Cardiac muscle cell (in vitro differentiated cells and primary cell): ENCODE measurements around the gene MED25. TPM values are rescaled to one million over a fixed set of nuclear protein-coding genes. Genes with fewer than 3 reads are reported as not detected.

Experiments used
- DNase-seq, 2 donors: peaks; one replicate each; pipeline versions ENCODE4 v3.0.0 to v3.0.0-alpha.2; 2010 to 2017; ENCODE audit warnings: low read depth in 1 of 2, low spot score in 1 of 2
- H3K27ac ChIP-seq: fragments of 200-600 bp; sonication (generic); 2 replicates; pipeline ENCODE4 v1.5.1; 2016
- H3K27me3 ChIP-seq: fragments of 200-600 bp; sonication (generic); 2 replicates; pipeline ENCODE4 v1.6.0; 2016; ENCODE audit warnings: control low read depth
- H3K36me3 ChIP-seq: fragments of 200-600 bp; sonication (generic); 2 replicates; pipeline ENCODE4 v1.5.1; 2016; ENCODE audit warnings: control low read depth
- H3K4me1 ChIP-seq: fragments of 200-600 bp; sonication (generic); 2 replicates; pipeline ENCODE4 v1.8.1; 2017; ENCODE audit warnings: low read depth, mild to moderate bottlenecking, mixed run types
- H3K4me3 ChIP-seq: fragments of 200-600 bp; sonication (generic); 2 replicates; pipeline ENCODE4 v1.5.1; 2016; ENCODE audit warnings: mild to moderate bottlenecking
- H3K9me3 ChIP-seq: fragments of 200-600 bp; sonication (generic); 2 replicates; pipeline ENCODE4 v1.5.1; 2017; ENCODE audit warnings: low read depth, mild to moderate bottlenecking, control low read depth
- polyA plus RNA-seq: library from polyadenylated mRNA; unstranded; fragments of >200 nt; fragmentation: Nextera tagmentation; extraction: Ambion mirVana; gene quantifications from 2 replicates; pipeline ENCODE4 v1.2.1, GENCODE V29; 2016
- total RNA-seq: library from RNA; depleted of rRNA; stranded (reverse); fragments of >200 nt; gene quantifications from 2 replicates; pipeline ENCODE4 v1.2.3, GENCODE V29; 2016
- TF ChIP-seq, protein P1 (sequence below): IDR thresholded peaks from 2 replicates; pipeline ENCODE4 v1.5.1; 2012; ENCODE audit warnings: low read depth, mild to moderate bottlenecking, low read length

MED25 gene
- total and polyA plus RNA-seq, 2 experiments from 2014 or later, result 69.9 to 83.7 TPM

DNA sequence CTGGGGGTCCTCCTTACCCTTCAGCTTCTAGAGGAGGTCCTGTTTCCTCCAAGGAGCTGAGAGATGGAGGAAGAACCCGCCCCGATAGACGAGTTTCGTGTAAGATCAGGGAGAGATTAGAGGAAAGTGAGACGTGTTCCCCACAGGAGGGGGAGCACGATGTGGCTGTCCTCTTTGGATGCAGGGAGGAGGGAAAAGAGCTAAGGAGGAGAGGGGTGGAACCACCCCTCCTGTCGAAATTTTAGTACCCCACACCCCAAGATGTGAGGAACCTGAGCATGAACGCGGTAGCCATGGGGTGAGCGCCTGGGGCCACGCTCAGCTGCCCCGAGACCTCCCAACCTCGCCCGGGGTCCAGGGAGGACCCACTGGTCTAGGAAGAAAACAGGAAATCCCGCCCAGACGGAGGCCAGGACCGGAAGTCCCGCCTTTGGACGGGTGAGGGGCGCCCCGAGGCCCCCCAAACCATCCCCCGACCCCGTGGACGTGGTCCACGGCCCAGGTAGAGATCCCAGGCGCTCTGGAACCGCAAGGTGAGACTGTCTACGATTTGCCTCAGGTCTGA, 57.9 kb downstream of the MED25 start:
- Histone ChIP-seq H3K4me1 (no peaks in the 10 kb centered on the region), H3K9me3 (no peaks in the 10 kb centered on the region)
- DNase-seq, result peak; percentile 51 to 68

DNA sequence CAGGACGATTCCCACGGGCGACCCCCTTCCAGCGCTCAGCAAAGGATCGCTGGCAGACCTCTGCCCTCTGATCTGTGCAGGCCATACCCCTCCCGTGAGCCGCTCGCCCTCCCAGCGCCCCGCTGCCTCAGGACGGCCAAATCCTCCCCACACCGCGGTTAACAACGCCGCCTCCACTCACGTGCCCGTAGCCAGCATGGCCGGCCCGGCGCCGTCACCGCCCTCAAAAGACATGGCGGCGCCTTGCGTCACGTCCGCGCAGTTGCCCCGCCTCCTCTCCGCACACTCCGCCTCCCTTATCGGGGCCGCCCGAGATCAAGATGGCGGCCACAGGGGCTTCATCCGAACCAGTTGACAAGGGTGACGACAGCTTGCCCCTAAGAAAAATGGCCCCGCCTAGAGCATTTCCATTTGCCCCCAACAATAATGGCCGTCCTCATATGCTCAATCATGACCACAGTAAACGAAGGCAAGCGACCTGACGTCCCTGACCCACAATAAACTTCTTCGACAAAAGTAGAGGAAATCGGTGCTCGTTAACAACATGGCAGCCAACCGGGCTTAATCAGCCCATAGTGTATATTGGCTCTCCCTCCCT, 58.4 kb downstream of the MED25 start:
- Histone ChIP-seq H3K4me3 (peak overlapping the region; percentile 76), H3K9me3 (no peaks in the 10 kb centered on the region), H3K36me3 (peaks cover 10% of the 10 kb centered on the region), H3K27me3 (no peaks in the 10 kb centered on the region), H3K27ac (peak overlapping the region; percentile 99), H3K4me1 (no peaks in the 10 kb centered on the region)
- DNase-seq, result peak; percentile 99 to 100
- TF ChIP-seq, protein P1, sequence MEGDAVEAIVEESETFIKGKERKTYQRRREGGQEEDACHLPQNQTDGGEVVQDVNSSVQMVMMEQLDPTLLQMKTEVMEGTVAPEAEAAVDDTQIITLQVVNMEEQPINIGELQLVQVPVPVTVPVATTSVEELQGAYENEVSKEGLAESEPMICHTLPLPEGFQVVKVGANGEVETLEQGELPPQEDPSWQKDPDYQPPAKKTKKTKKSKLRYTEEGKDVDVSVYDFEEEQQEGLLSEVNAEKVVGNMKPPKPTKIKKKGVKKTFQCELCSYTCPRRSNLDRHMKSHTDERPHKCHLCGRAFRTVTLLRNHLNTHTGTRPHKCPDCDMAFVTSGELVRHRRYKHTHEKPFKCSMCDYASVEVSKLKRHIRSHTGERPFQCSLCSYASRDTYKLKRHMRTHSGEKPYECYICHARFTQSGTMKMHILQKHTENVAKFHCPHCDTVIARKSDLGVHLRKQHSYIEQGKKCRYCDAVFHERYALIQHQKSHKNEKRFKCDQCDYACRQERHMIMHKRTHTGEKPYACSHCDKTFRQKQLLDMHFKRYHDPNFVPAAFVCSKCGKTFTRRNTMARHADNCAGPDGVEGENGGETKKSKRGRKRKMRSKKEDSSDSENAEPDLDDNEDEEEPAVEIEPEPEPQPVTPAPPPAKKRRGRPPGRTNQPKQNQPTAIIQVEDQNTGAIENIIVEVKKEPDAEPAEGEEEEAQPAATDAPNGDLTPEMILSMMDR, result no peak

More for the DNA sequence above, 57.9 kb downstream of the MED25 start:
- peaks cover 10% of the 10 kb centered on the region for H3K36me3 ChIP-seq
- TF ChIP-seq, protein P1, result no peak
- H3K27ac ChIP-seq, result peak overlapping the region; percentile 99
- H3K27me3 ChIP-seq, result no peaks in the 10 kb centered on the region
- H3K4me3 ChIP-seq, result peak overlapping the region; percentile 76

DNA sequence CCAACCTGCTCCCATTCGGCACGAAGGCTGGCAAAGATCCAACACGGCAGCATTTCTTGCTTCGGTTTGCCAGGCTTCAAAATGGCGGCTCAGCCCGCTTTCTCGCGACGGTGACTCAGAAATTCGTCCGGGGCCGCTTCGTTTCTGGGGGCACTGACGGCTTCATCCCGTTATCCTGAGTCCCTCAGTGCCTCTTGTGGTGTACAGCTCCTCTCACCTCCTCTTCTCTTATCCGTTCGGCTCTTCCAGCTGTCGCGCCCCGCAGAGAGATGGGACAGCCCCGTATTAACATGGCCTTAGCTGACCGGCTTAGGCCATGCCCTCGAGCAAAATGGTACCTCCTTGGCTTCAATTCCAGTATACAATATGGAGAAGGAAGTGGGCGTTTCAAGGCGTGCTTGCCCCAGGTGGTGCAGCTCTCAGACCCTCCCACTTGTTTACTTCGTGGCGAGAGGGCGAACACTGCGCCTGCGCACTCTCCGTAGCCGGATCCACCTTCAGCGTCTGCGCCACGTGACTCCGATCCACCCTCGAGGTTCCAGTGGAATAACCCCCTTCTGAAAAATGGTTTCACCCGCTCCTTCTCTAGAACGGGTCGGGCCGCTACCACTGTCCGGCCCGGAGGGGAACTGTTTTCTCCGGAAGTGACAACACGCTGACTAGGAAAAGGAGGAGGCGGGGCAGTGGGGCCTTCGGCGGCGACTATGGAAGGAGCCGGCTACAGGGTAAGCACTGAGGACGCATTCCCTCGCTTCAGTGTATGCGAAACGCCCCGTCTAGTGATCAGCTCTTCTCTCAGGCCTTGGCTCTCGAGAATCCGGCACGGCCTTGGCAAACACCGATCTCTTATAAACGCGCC, 59.2 kb downstream of the MED25 start, which contains the start of the genes AKT1S1 and TBC1D17:
AKT1S1 (minus strand) TSS at position 336 of the 859 bp plus-strand sequence. CDS start 4,060 bp downstream, outside the sequence.
TBC1D17 (plus strand) TSS at position 683 of the 859 bp plus-strand sequence; CDS start at position 705, 22 bp downstream.
- Histone ChIP-seq H3K4me1 (no peaks in the 10 kb centered on the region), H3K4me3 (peak within 1 kb of the TSS; percentile 76), H3K36me3 (peaks cover 13% of the 10 kb centered on the region), H3K9me3 (no peaks in the 10 kb centered on the region), H3K27me3 (no peaks in the 10 kb centered on the region), H3K27ac (peak within 1 kb of the TSS; percentile 99)
- DNase-seq, result peak; percentile 100
- TF ChIP-seq, protein P1, result no peak

DNA sequence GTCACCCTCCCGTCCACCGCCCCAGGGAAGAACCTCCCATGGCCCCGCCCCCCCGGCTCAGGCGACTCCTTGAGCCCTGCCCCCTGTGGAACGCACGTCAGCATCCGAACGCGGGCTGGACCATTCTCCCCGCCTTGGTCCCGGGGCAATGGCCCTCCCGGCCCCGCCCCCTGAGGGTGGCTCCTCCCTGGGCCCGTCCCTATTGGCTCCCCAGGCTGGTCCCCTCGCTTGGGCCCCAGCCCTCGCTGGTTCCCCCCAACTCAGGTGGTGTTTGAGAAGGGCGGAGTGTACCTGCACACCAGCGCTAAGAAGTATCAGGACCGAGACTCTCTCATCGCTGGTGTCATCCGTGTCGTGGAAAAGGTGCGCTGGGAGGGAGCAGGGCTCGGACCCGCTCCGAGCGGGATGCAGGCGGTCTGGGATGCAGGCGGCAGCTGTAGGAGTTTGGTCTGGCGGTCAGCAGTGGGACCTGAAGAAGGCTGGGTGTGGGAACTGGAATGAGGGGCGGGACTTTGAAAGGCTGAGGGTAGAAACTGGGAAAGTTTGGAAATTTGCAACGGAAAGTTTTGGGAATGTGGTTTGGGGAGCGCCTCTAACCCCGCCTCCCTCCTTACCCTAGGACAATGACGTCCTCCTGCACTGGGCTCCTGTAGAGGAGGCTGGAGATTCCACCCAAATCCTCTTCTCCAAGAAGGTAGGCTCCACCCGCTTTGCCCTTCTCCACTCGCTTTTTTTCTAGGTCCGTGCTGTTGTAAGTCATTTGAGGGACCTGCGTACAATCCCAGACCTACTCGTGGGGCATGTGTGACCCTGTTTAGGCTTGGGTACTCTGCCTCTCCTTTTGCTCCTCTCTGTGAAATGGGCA, 60.0 kb downstream of the MED25 start:
- peak overlapping the region; percentile 99 for H3K27ac ChIP-seq
- no peaks in the 10 kb centered on the region for H3K27me3 ChIP-seq
- H3K36me3 ChIP-seq, result peaks cover 22% of the 10 kb centered on the region
- H3K9me3 ChIP-seq, result no peaks in the 10 kb centered on the region
- no peaks in the 10 kb centered on the region for H3K4me1 ChIP-seq
- peak; percentile 98 to 99 for DNase-seq
- TF ChIP-seq, protein P1, result no peak
- H3K4me3 ChIP-seq, result peak overlapping the region; percentile 55

DNA sequence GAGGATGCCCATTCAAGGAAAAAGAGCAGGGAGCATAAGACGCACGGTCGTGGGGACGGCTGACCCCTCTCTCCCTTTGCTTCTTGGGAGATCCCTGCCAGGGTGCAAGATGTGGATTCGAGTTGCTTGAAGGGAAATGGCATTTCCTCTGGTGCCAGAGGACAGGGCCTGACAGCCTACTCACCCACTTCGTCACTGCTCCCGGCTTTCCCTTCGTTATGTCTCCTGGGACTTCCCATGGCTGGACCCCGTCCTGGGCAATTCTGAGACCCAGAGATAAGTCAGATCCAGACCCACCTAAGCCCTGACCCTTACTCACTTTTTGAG, 60.6 kb downstream of the MED25 start:
- no peak for DNase-seq
- Histone ChIP-seq H3K36me3 (peaks cover 26% of the 10 kb centered on the region), H3K27me3 (no peaks in the 10 kb centered on the region), H3K4me3 (peak overlapping the region; percentile 55), H3K9me3 (no peaks in the 10 kb centered on the region), H3K4me1 (no peaks in the 10 kb centered on the region), H3K27ac (no peak overlapping the region)
- TF ChIP-seq, protein P1, result no peak
